Mucosa of gallbladder (tissue), 1 donor: ENCODE measurements around the gene ADCK1. TPM values are rescaled to one million over a fixed set of nuclear protein-coding genes. Genes with fewer than 3 reads are reported as not detected.
"Not testable (repeated sequence)": the region's sequence is repeated elsewhere in the genome, so short reads cannot be mapped to it uniquely, and the experiment has no call there.

Experiments
- DNase-seq: peaks from one replicate; pipeline ENCODE4 v3.0.0-alpha.2; 2020; ENCODE audit warnings: low spot score
- total RNA-seq: library from RNA; stranded (reverse); gene quantifications from one replicate; pipeline ENCODE4 v1.2.1, GENCODE V29; 2021
- donor health status: DM: no; HTN: no; CAD: no.

The ADCK1 gene
- total RNA-seq, 1 donor from 2014 or later = 9.1 TPM

GRCh38 chr14:77902811-77903210 is 102.9 kb downstream of the ADCK1 start:
- DNase-seq = no peak

GRCh38 chr14:77903221-77903620 is 103.3 kb downstream of the ADCK1 start:
- DNase-seq = no peak

GRCh38 chr14:77903937-77904617 is 104.2 kb downstream of the ADCK1 start:
- DNase-seq = no peak

- DNase-seq = no peak
Measured at GRCh38 chr14:77906446-77906845, 106.5 kb downstream of the ADCK1 start.

GRCh38 chr14:77908847-77909246 is 108.9 kb downstream of the ADCK1 start:
- DNase-seq = no peak

- DNase-seq = no peak
Measured at GRCh38 chr14:77909911-77910310, 110.0 kb downstream of the ADCK1 start.

- DNase-seq = no peak
Measured at GRCh38 chr14:77910506-77910905, 110.6 kb downstream of the ADCK1 start.

- DNase-seq = no peak
Measured at GRCh38 chr14:77911356-77911755, 111.4 kb downstream of the ADCK1 start.

- DNase-seq = no peak
Measured at GRCh38 chr14:77912754-77913556, 113.0 kb downstream of the ADCK1 start.

GRCh38 chr14:77914073-77914721 is 114.3 kb downstream of the ADCK1 start:
- no peak for DNase-seq

- DNase-seq = not testable (repeated sequence)
Measured at GRCh38 chr14:77915390-77915789, 115.5 kb downstream of the ADCK1 start.

GRCh38 chr14:77917491-77918201 is 117.7 kb downstream of the ADCK1 start:
- DNase-seq = no peak

- no peak for DNase-seq
Measured at GRCh38 chr14:77918448-77918847, 118.5 kb downstream of the ADCK1 start.

GRCh38 chr14:77920312-77920711 is 120.4 kb downstream of the ADCK1 start:
- no peak for DNase-seq

- no peak for DNase-seq
Measured at GRCh38 chr14:77921818-77922217, 121.9 kb downstream of the ADCK1 start.

- no peak for DNase-seq
Measured at GRCh38 chr14:77923131-77923936, 123.4 kb downstream of the ADCK1 start.

- no peak for DNase-seq
Measured at GRCh38 chr14:77924141-77924948, 124.4 kb downstream of the ADCK1 start.

GRCh38 chr14:77926942-77927341 is 127.0 kb downstream of the ADCK1 start:
- DNase-seq = no peak

GRCh38 chr14:77931441-77931840 is 131.5 kb downstream of the ADCK1 start:
- DNase-seq = no peak

- no peak for DNase-seq
Measured at GRCh38 chr14:77936138-77936639, 136.3 kb downstream of the ADCK1 start.
